GM21737 (cell line): Measurements from ENCODE around the gene IFFO2.
"Not testable (repeated sequence)": the region's sequence is repeated elsewhere in the genome, so short reads cannot be mapped to it uniquely, and the experiment has no call there.

ENCODE experiments used
- ATAC-seq: cut with Tn5 transposase; IDR thresholded peaks from one replicate; pipeline ENCODE4 v1.9.1; 2021; ENCODE audit warnings: mild to moderate bottlenecking, moderate library complexity; ENCODE audit not compliant: unreplicated experiment

Gene IFFO2

GRCh38 chr1:18878538-18879214 is 77.8 kb downstream of the IFFO2 start:
- ATAC-seq = no peak

GRCh38 chr1:18877282-18877681 is 79.2 kb downstream of the IFFO2 start:
- no peak for ATAC-seq

GRCh38 chr1:18876210-18876609 is 80.3 kb downstream of the IFFO2 start:
- no peak for ATAC-seq

GRCh38 chr1:18875796-18876128 is 80.7 kb downstream of the IFFO2 start:
- no peak for ATAC-seq

- no peak for ATAC-seq
Observed at GRCh38 chr1:18875107-18875795, 81.2 kb downstream of the IFFO2 start.

GRCh38 chr1:18874600-18874999 is 81.9 kb downstream of the IFFO2 start:
- no peak for ATAC-seq

- ATAC-seq = no peak
Observed at GRCh38 chr1:18874036-18874435, 82.4 kb downstream of the IFFO2 start.

- no peak for ATAC-seq
Observed at GRCh38 chr1:18872071-18872611, 84.3 kb downstream of the IFFO2 start.

GRCh38 chr1:18871401-18872070 is 84.9 kb downstream of the IFFO2 start:
- no peak for ATAC-seq

- no peak for ATAC-seq
Observed at GRCh38 chr1:18870957-18871356, 85.5 kb downstream of the IFFO2 start.

- not testable (repeated sequence) for ATAC-seq
Observed at GRCh38 chr1:18870595-18870865, 85.9 kb downstream of the IFFO2 start.

- no peak for ATAC-seq
Observed at GRCh38 chr1:18869847-18870594, 86.5 kb downstream of the IFFO2 start.

- ATAC-seq = no peak
Observed at GRCh38 chr1:18868801-18869424, 87.6 kb downstream of the IFFO2 start.

- ATAC-seq = no peak
Observed at GRCh38 chr1:18868354-18868753, 88.1 kb downstream of the IFFO2 start.

GRCh38 chr1:18866846-18867245 is 89.6 kb downstream of the IFFO2 start:
- ATAC-seq = no peak

- no peak for ATAC-seq
Observed at GRCh38 chr1:18866314-18866713, 90.2 kb downstream of the IFFO2 start.

- no peak for ATAC-seq
Observed at GRCh38 chr1:18865176-18865575, 91.3 kb downstream of the IFFO2 start.

- ATAC-seq = no peak
Observed at GRCh38 chr1:18861590-18861989, 94.9 kb downstream of the IFFO2 start.

- no peak for ATAC-seq
Observed at GRCh38 chr1:18861082-18861481, 95.4 kb downstream of the IFFO2 start.

GRCh38 chr1:18859560-18859959 is 96.9 kb downstream of the IFFO2 start, which contains the start of gene TAS1R2:
TAS1R2 (minus strand) TSS chr1:18859660; CDS start chr1:18859660, 0 bp downstream.
- no peak for ATAC-seq
